CD4-positive, alpha-beta T cell treated with Interleukin-15 for 4 hours (primary cell): ENCODE data around the gene RBM41.
"Not testable (repeated sequence)": the region's sequence is repeated elsewhere in the genome, so short reads cannot be mapped to it uniquely, and the experiment has no call there.

Experiments used
- DNase-seq: peaks from one replicate; pipeline ENCODE4 v3.0.0-alpha.2; 2020; ENCODE audit warnings: low spot score

RBM41 gene

GRCh38 chrX:107118322-107119147, at the start of gene RBM41:
TSS of gene RBM41 (minus strand) at chrX:107118822. CDS start at chrX:107118773, 49 bp downstream.
- DNase-seq, result peak; percentile 73

GRCh38 chrX:107168257-107168656, 49.6 kb upstream of the RBM41 start:
- no peak for DNase-seq

DNA sequence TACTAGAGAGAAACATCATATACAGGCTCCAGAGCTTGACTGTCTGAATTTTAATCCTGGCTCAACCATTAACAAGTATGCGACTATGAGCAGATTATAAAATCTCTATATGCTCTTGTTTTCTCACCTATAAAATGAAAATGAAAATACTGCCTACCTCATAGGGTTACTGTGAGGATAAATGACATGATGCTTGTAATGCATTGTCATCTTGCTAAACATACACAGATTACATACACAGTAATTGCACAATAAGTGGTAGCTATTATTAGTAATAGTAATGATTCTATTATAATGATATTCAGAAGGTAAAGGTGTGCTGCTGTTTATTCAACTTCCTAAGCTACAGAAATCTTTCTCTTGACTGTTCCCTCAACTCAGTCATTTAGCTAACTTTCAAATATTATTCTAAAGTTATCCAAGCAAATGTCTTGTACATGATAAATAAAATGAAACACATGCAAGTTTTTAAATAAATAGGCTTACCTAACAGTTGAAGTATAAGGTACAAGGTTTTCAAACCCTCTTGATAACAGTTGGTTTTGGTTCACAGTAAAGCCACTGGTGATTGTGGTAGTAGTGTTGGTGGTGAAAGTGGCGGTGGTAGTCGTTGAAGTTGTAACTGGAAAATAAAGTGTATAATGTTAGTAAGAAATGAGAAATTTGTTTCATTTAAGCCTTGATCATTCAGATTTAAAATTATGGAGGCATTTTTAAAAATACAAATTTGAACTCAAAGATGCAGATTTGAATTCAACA, 48.7 kb upstream of the RBM41 start:
- DNase-seq, result no peak

GRCh38 chrX:107157618-107158017, 39.0 kb upstream of the RBM41 start:
- not testable (repeated sequence) for DNase-seq

DNA sequence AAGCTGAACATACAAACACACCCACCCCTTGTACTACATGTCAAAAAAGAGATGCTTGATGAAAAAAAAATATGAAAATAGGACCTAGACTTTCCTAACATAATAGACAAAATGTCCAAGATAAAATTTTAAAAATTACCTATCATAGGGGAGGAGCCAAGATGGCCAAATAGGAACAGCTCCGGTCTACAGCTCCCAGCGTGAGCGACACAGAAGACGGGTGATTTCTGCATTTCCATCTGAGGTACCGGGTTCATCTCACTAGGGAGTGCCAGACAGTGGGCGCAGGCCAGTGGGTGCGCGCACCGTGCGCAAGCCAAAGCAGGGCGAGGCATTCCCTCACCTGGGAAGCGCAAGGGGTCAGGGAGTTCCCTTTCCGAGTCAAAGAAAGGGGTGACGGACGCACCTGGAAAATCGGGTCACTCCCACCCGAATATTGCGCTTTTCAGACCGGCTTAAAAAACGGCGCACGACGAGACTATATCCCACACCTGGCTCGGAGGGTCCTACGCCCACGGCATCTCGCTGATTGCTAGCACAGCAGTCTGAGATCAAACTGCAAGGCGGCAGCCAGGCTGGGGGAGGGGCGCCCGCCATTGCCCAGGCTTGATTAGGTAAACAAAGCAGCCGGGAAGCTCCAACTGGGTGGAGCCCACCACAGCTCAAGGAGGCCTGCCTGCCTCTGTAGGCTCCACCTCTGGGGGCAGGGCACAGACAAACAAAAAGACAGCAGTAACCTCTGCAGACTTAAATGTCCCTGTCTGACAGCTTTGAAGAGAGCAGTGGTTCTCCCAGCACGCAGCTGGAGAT, 37.2 kb upstream of the RBM41 start:
- not testable (repeated sequence) for DNase-seq

DNA sequence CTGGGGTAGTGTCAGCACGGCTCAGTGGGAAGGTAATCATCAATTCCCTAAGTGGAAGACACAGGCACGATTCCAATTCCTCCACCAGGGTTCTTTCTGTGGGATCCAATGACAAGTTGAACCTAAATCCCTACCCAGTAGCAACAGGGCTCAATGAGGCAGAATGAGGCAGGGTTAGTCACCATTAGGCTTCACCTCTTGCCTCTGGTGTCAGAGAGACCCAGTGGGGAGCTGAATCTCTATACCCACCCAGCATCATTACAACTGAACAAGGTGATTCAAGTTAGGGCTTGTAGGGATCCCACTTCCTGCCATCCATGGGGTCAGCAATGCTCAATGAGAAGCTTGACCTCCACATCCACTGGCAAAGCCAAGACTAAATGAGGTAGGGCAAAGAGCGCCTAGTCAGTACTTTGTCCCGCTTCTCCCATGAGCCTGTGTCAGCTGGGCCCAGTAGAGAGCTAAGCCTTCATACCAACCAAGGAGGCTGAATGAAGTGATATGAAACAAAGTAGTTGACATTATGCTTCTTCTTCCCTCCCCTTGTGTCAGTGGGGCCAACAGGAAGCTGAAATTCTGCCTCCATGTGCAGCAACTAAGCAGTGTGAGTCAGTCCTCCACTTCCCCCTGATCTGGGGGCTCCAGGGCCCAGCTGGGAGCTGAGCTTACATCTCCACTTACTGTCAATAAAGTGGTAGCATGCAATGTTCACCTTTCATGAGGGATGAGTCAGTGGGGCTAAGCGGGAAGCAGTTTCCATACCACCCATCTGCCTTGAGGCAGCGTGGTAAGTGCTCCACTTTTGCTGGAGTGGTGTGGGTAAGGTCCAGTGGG, 36.4 kb upstream of the RBM41 start:
- DNase-seq, result peak; percentile 4

DNA sequence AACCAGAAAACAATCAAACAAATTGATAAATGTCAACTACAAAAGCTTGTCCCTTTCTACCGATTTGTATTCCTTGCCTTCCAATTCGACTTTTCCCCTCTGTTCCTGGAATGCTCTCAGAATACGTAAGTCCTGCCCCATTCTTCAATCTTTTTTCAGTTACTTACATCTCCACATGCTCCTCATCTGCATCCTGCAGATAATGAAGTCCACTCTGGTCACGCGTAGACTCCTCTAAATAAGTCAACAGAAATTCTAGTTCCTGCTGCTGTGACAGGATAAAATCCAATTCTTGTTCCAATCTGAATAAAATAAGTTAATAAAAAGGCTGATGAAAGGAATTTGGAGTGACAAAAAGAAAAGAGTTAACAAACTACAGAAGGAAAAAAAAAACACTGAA, 34.4 kb upstream of the RBM41 start:
- DNase-seq, result no peak

DNA sequence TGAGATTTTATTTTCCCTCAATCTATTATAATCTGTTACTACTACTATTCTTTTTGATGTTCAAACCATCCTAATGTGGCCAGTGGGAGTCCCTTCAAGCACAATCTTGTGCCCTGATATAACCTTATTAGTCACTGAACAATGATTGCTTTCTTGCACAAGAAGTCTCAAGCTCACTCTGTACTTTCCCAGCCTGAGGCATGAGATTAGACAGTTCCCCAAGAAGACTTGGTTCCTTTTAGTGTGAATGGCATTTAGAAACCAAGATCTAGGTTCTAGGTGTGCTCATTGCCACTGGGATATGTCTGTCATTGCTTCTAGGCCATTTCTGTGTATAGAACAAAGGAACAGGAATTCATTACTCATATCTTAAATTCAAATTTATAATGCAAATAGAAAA, 28.0 kb upstream of the RBM41 start:
- DNase-seq, result no peak

DNA sequence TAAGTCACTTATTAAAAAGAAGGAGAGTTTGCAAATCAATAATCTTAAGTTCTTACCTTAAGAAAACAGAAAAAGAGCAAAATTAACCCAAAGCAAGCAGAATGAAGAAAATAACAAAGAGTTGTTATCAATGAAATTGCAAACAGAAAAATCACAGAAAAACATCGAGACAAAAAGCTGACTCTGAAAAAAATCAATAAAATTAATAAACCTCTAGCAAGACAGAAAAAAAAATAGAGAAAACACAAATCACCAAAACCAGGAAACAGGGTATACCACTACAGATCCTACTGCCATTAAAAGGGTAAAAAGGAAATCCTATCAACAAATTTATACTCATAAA, 17.3 kb upstream of the RBM41 start:
- DNase-seq, result no peak

GRCh38 chrX:107135049-107135964, 16.7 kb upstream of the RBM41 start:
- peak; percentile 4 for DNase-seq

- DNase-seq, result no peak
Observed at GRCh38 chrX:107123750-107124149, 5.1 kb upstream of the RBM41 start.

GRCh38 chrX:107119283-107119682, 661 bp upstream of the RBM41 start:
- no peak for DNase-seq

DNA sequence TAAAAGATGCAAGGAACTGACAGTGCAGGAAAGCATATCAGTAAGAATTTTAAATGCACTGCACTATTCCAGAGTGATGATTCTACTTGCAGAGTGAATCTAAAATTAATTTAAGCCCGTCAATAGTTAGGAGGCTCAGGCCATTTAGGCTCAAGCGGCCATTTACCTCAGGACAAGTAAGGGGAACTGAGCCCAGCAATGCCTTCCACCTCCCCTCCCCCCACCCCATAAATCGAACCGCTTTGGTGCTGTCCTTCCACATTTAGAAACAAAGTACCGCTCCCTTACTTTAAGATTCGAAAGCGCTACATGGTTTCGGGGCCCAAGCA, 665 bp downstream of the RBM41 start:
- no peak for DNase-seq

GRCh38 chrX:107107459-107107858, 11.2 kb downstream of the RBM41 start:
- no peak for DNase-seq

DNA sequence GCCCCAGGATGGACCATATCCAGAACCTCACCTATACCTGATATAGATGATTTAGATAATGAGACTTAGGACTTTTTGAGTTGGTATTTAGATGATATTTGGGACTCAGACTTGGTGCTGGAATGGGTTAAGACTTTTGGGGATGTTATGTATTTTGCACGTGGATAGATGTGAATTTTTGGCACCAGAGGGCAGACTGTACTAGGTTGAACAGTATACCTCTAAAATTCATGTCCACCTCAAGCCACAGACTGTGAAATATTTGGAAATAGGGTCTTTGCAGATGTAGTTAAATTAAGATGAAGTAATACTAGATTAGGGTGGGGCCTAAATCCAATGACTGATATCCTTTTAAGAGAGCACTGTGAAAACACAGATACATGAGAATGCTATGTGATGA, 15.6 kb downstream of the RBM41 start:
- DNase-seq, result no peak

DNA sequence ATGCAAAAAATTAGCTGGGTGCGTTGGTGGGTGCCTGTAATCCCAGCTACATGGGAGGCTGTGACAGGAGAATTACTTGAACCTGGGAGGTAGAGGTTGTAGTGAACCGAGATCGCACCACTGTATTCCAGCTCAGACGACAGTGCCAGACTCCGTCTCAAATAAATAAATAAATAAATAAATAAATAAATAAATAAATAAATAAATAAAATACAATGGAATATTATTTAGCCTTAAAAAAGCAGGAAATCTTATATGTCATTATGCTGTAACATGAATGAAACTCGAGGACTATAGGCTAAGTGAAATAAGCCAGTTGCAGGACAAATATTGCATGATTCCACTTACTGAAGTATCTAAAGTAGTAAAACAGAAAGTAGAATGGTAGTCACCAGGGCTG, 42.5 kb downstream of the RBM41 start:
- no peak for DNase-seq

DNA sequence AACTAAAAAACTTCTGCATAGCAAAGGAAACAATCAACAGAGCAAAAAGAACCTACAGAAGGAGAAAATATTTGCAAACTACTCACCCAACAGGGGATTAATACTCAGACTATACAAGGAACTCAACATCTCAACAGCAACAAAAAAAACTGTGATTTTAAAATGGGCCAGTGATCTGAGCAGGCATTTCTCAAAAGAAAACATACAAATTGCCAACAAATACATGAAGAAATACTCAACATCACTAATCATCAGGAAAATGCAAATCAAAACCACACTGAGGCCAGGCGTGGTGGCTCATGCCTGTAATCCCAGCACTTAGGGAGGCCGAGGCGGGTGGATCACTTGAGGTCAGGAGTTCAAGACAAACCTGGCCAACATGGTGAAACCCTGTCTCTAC, 60.9 kb downstream of the RBM41 start:
- not testable (repeated sequence) for DNase-seq

DNA sequence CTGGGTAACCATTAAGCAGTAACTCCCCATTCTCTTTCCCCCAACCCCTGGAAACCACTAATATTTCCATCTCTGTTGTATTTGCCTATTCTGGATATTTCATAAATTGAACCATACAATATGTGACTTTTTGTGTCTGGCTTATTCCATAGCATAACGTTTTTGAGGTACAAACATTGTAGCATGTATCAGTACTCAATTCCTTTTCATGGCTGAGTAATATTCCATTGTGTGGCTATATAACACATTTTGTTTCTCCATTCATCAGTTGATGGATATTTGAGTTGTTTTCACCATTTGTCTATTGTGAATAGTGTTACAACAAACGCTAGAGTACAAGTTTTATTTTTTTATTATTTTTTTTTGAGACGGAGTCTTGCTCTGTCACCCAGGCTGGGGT, 63.6 kb downstream of the RBM41 start:
- DNase-seq, result no peak

- no peak for DNase-seq
Observed at GRCh38 chrX:107050195-107050709, 68.4 kb downstream of the RBM41 start.

- DNase-seq, result no peak
Observed at GRCh38 chrX:107047622-107048021, 71.0 kb downstream of the RBM41 start.

DNA sequence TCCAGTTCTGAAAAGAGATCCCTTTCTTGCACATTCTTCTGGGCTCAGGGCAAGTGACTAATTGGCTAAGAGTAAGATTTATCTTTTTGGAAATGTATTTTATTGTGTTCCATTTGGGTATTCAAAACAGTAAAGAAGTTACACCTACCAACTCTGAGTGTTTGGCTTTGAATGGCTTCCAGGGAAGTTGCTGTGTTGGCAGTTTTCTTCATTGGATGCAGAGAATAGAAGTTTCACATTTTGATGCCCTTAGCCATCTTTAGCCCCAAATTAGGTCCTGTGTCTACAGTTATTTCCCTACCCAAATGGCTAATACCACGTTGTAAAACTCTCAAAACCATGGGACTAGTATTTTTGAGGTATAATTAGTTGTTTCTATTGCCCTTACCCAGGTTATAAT, 88.9 kb downstream of the RBM41 start:
- no peak for DNase-seq
